ENCODE results near the gene IGSF22. TPM values are rescaled to one million over a fixed set of nuclear protein-coding genes. Genes with fewer than 3 reads are reported as not detected.

IGSF22 gene
- total RNA-seq, 2 donors from 2014 or later: 0.39 TPM; not detected in 1

DNA sequence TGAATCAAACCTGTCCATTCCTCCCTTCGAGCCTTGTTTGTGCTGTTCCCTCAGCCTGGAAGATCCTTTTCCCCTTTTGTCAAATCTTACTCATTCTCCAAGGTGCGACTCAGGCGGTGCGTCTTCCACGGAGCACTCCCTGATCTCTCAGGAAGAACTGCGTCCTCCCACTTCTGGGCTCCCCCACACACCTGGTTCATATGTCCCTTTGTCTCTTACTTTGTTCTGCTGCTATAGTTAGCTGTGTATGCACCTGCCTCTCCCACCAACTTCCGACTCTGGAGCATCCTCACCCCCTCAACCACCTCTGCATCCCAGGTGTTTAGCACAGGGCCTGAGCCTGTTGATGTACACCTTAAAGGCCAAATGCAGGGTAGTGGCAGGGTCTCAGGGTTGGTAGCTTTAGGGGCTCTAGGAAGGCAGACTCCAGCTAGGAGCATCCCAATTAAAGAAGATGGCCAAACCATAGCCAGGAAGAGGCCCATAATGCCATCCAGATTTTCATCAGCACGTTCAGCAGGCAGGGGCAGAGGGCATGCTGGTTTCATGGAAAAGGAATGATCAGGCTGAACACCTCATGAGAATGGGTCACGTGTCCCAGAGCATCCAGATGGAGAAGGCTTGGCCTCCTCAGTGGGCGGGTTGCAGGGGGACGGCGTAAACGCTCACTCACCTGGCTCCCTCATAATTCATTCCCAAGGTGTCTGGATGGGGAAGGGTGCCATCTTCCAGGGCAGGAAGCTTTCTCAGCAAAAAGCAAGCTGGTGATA is 45.5 kb upstream of the IGSF22 start:
- no peaks in the 10 kb centered on the region for H3K36me3 ChIP-seq
- H3K9me3 ChIP-seq: no peaks in the 10 kb centered on the region
- H3K27me3 ChIP-seq: no peaks in the 10 kb centered on the region
- H3K4me1 ChIP-seq: peaks cover 0 to 14% of the 10 kb centered on the region in 2 donors
- no peak for DNase-seq (ENCODE audit: low spot score)
- TF ChIP-seq, protein P1, sequence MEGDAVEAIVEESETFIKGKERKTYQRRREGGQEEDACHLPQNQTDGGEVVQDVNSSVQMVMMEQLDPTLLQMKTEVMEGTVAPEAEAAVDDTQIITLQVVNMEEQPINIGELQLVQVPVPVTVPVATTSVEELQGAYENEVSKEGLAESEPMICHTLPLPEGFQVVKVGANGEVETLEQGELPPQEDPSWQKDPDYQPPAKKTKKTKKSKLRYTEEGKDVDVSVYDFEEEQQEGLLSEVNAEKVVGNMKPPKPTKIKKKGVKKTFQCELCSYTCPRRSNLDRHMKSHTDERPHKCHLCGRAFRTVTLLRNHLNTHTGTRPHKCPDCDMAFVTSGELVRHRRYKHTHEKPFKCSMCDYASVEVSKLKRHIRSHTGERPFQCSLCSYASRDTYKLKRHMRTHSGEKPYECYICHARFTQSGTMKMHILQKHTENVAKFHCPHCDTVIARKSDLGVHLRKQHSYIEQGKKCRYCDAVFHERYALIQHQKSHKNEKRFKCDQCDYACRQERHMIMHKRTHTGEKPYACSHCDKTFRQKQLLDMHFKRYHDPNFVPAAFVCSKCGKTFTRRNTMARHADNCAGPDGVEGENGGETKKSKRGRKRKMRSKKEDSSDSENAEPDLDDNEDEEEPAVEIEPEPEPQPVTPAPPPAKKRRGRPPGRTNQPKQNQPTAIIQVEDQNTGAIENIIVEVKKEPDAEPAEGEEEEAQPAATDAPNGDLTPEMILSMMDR (IDR thresholded peaks at IDR 0.05): no peak
- H3K27ac ChIP-seq: no peak overlapping the region
- no peak overlapping the region for H3K4me3 ChIP-seq

DNA sequence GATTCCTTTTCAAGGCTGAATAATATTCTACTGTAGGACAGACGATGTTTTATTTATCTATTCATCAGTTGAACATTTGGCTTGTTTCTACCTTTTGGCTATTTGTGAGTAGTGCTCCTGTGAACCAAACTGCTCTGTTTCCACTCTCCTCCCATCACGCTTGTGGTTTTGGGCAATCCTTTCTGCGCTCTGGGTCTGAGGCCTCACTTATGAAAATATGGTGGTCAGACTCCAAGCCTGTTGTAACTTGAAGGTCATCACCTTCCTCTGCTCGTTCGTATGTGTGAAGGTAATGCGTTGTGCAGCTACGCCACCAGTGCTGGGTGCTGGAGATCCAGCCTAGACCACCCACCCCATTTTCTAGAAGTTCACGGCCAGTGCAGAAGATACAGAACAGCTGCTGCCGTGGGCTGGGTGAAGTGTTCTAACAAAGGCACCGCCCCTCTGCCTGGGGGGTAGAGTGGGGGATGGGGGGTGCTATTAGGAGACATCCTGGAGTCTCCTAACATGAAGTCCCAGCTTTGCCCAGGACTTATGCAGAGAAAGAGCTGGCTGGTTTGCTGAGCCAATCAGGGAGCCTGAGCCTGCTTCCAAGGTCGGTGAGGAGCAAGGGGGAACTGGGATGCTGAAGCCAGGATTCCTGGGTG is 44.6 kb upstream of the IGSF22 start:
- DNase-seq (ENCODE audit: low spot score): no peak
- TF ChIP-seq, protein P1 (IDR thresholded peaks at IDR 0.05): no peak

DNA sequence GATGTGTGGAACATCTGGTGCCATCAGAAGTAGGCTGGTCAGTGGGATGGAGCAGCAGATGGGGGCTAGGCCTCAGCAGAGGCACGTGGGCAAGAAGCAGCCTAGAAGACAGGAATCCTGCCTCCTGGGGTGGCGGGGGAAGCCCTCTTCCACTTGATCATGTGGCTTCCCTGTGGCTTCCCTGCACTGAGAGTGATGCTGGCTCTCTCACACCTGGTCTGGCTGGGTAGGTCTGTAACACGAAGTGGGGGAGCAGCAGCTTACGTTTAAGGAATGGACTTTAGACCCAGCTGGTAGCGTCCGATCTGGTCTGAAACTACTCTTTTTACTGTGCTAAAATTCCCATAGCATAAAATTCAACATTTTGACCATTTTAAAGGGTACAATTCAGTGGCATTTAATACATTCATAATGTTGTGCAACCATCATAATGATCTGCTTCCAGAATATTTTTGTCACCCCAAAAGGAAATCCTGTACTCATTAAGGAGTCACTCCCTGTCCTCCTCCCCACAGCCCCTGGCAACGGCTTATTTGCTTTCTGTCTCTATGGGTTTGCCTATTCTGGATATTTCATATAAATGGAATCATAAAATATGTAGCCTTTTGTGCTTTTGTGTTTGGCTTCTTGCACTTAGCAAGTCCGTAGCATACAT is 43.9 kb upstream of the IGSF22 start:
- Histone ChIP-seq H3K36me3 (no peaks in the 10 kb centered on the region), H3K27ac (peak overlapping the region in 1 of 2 donors; percentile 48), H3K27me3 (no peaks in the 10 kb centered on the region), H3K4me1 (peaks cover 0 to 14% of the 10 kb centered on the region in 2 donors), H3K9me3 (no peaks in the 10 kb centered on the region), H3K4me3 (no peak overlapping the region)
- no peak for DNase-seq (ENCODE audit: low spot score)
- TF ChIP-seq, protein P1 (IDR thresholded peaks at IDR 0.05): no peak

More for the DNA sequence above, 44.6 kb upstream of the IGSF22 start:
- Histone ChIP-seq H3K4me3 (no peak overlapping the region), H3K4me1 (peaks cover 0 to 14% of the 10 kb centered on the region in 2 donors), H3K27me3 (no peaks in the 10 kb centered on the region), H3K27ac (no peak overlapping the region), H3K9me3 (no peaks in the 10 kb centered on the region), H3K36me3 (no peaks in the 10 kb centered on the region)

DNA sequence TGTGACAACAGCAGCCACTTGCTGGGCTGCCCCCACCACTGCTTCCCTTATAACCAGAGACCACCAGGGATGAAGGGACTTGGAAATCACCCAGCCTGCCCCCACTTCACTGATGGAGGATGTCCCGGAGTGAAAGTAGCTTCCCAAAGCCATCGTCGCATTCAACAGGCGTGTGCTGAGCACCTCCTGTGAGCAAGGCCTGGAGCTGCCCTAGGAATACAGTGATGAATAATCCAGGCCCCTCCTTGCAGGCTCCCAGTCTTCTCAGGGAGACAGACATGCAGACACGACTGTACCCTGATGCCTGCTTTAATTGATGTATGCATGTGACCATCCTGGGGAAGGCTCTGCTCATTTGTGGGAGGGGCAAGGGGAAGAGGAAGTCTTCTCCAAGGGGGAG is 43.0 kb upstream of the IGSF22 start:
- Histone ChIP-seq H3K27me3 (no peaks in the 10 kb centered on the region), H3K27ac (no peak overlapping the region), H3K9me3 (no peaks in the 10 kb centered on the region), H3K4me1 (peaks cover 0 to 14% of the 10 kb centered on the region in 2 donors), H3K4me3 (no peak overlapping the region), H3K36me3 (no peaks in the 10 kb centered on the region)
- DNase-seq (ENCODE audit: low spot score): no peak
- TF ChIP-seq, protein P1 (IDR thresholded peaks at IDR 0.05): no peak

DNA sequence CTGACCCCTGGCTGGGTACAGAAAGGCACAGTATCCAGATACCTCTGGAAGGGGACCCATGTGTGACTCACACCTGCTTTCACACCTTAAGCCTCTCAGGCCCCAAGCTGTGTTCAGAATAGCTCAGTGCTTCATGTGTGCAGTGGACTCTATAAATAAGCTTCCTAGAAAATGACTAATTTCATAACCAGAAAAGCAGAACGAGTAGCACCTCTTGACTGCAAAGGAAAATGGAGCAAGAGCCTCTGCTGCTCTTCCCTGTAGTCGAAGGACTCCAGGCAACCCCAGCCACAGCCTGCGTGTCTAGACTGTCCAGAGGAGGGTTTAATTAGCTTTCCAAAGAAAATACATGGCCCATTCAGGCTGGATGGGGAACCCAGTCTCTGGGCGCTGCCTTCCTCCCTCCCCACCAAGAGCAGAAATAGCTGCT is 42.5 kb upstream of the IGSF22 start:
- H3K27me3 ChIP-seq: no peaks in the 10 kb centered on the region
- H3K27ac ChIP-seq: no peak overlapping the region
- DNase-seq (ENCODE audit: low spot score): no peak
- TF ChIP-seq, protein P1 (IDR thresholded peaks at IDR 0.05): no peak
- H3K4me1 ChIP-seq: peaks cover 0 to 14% of the 10 kb centered on the region in 2 donors
- H3K36me3 ChIP-seq: no peaks in the 10 kb centered on the region
- H3K4me3 ChIP-seq: no peak overlapping the region
- no peaks in the 10 kb centered on the region for H3K9me3 ChIP-seq
